ENCODE data around the gene CLPSL1. TPM values are rescaled to one million over a fixed set of nuclear protein-coding genes. Genes with fewer than 3 reads are reported as not detected.

CLPSL1 gene
- total and polyA plus RNA-seq, 2 of the 13 experiments (the other 11 are each of a cell fraction or from before 2014, with no cell fraction given) = not detected

- TF ChIP-seq, protein P1, sequence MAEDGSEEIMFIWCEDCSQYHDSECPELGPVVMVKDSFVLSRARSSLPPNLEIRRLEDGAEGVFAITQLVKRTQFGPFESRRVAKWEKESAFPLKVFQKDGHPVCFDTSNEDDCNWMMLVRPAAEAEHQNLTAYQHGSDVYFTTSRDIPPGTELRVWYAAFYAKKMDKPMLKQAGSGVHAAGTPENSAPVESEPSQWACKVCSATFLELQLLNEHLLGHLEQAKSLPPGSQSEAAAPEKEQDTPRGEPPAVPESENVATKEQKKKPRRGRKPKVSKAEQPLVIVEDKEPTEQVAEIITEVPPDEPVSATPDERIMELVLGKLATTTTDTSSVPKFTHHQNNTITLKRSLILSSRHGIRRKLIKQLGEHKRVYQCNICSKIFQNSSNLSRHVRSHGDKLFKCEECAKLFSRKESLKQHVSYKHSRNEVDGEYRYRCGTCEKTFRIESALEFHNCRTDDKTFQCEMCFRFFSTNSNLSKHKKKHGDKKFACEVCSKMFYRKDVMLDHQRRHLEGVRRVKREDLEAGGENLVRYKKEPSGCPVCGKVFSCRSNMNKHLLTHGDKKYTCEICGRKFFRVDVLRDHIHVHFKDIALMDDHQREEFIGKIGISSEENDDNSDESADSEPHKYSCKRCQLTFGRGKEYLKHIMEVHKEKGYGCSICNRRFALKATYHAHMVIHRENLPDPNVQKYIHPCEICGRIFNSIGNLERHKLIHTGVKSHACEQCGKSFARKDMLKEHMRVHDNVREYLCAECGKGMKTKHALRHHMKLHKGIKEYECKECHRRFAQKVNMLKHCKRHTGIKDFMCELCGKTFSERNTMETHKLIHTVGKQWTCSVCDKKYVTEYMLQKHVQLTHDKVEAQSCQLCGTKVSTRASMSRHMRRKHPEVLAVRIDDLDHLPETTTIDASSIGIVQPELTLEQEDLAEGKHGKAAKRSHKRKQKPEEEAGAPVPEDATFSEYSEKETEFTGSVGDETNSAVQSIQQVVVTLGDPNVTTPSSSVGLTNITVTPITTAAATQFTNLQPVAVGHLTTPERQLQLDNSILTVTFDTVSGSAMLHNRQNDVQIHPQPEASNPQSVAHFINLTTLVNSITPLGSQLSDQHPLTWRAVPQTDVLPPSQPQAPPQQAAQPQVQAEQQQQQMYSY (CRISPR knock-in tag; IDR thresholded peaks at IDR 0.05) = peak; percentile 80
- TF ChIP-seq, protein P2, sequence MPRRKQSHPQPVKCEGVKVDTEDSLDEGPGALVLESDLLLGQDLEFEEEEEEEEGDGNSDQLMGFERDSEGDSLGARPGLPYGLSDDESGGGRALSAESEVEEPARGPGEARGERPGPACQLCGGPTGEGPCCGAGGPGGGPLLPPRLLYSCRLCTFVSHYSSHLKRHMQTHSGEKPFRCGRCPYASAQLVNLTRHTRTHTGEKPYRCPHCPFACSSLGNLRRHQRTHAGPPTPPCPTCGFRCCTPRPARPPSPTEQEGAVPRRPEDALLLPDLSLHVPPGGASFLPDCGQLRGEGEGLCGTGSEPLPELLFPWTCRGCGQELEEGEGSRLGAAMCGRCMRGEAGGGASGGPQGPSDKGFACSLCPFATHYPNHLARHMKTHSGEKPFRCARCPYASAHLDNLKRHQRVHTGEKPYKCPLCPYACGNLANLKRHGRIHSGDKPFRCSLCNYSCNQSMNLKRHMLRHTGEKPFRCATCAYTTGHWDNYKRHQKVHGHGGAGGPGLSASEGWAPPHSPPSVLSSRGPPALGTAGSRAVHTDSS (CRISPR knock-in tag; conservative IDR thresholded peaks at IDR 0.05) = no peak
- TF ChIP-seq, protein P3, sequence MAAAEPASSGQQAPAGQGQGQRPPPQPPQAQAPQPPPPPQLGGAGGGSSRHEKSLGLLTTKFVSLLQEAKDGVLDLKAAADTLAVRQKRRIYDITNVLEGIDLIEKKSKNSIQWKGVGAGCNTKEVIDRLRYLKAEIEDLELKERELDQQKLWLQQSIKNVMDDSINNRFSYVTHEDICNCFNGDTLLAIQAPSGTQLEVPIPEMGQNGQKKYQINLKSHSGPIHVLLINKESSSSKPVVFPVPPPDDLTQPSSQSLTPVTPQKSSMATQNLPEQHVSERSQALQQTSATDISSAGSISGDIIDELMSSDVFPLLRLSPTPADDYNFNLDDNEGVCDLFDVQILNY (CRISPR knock-in tag; conservative IDR thresholded peaks at IDR 0.05) = peak; percentile 88
- TF ChIP-seq ZNF318 (CRISPR knock-in tag; IDR thresholded peaks at IDR 0.05) (no peak; the same call in 1 of the 2 replicates), HIVEP1 (CRISPR knock-in tag; IDR thresholded peaks at IDR 0.05) (peak; percentile 96), PRMT3 (CRISPR knock-in tag; IDR thresholded peaks at IDR 0.05; ENCODE audit: borderline replicate concordance, low read depth) (peak; percentile 99), ATM (IDR thresholded peaks at IDR 0.05; ENCODE audit: borderline replicate concordance) (no peak), NFRKB (IDR thresholded peaks at IDR 0.05) (no peak), NAIF1 (CRISPR knock-in tag; IDR thresholded peaks at IDR 0.05; ENCODE audit: borderline replicate concordance) (peak; percentile 92; the same call in 1 of the 2 replicates), XBP1 (CRISPR knock-in tag; IDR thresholded peaks at IDR 0.05) (peak; percentile 94; the same call in 1 of the 2 replicates)
- TF ChIP-seq, protein P4, sequence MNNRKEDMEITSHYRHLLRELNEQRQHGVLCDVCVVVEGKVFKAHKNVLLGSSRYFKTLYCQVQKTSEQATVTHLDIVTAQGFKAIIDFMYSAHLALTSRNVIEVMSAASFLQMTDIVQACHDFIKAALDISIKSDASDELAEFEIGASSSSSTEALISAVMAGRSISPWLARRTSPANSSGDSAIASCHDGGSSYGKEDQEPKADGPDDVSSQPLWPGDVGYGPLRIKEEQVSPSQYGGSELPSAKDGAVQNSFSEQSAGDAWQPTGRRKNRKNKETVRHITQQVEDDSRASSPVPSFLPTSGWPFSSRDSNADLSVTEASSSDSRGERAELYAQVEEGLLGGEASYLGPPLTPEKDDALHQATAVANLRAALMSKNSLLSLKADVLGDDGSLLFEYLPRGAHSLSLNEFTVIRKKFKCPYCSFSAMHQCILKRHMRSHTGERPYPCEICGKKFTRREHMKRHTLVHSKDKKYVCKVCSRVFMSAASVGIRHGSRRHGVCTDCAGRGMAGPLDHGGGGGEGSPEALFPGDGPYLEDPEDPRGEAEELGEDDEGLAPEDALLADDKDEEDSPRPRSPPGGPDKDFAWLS (CRISPR knock-in tag; IDR thresholded peaks at IDR 0.05; ENCODE audit: borderline replicate concordance) = no peak
These were observed 24.3 kb downstream of the CLPSL1 start, which contains the start of gene LHFPL5 (continued) for GRCh38 chr6:35804996-35805736.
